ENCODE measurements around the gene PRMT9.

- TF ChIP-seq ZNF431 (CRISPR knock-in tag; IDR thresholded peaks at IDR 0.05; ENCODE audit: borderline replicate concordance, low read depth) (no peak), CC2D1A (CRISPR knock-in tag; IDR thresholded peaks at IDR 0.05) (no peak), TRIM22 (IDR thresholded peaks at IDR 0.05) (no peak), FOXO4 (CRISPR knock-in tag; conservative IDR thresholded peaks at IDR 0.05) (no peak), CTCF (CRISPR knock-in tag; IDR thresholded peaks at IDR 0.05) (no peak)
These were observed 40.7 kb upstream of the PRMT9 start for GRCh38 chr4:147724468-147725201.

Measured in HepG2 (cell line).